PC-9 (cell line): ENCODE results near the gene SOCS7. TPM values are rescaled to one million over a fixed set of nuclear protein-coding genes. Genes with fewer than 3 reads are reported as not detected.

Experiments
- BruUV-seq: library from RNA; stranded (reverse); fragments of 400-500 nt; replicated peaks from 2 replicates; lab custom pipeline; 2021; lab: Mats Ljungman, UMichigan
- CTCF ChIA-PET: fragments of 300-600 bp; sonication (Branson Sonifier 250); formaldehyde crosslinking; loops from one replicate; lab custom pipeline; 2022; ENCODE audit warnings: antibody characterized with exemption; lab: Charles Lee
- POLR2A ChIA-PET: fragments of 300-600 bp; sonication (Branson Sonifier 250); formaldehyde crosslinking; loops from one replicate; lab custom pipeline; 2022; ENCODE audit warnings: antibody characterized with exemption; ENCODE audit not compliant: unreplicated experiment; lab: Charles Lee
- DNase-seq, 2 experiments: peaks; one replicate each; pipeline versions ENCODE4 v3.0.0 to v3.0.0-alpha.2; 2015 to 2022; ENCODE audit warnings: mixed read lengths in 1 of 2
- H2AFZ ChIP-seq: fragments of 200-600 bp; sonication (generic); 2 replicates; pipeline ENCODE4 v1.8.1; 2017; ENCODE audit warnings: antibody characterized with exemption
- H3F3A ChIP-seq: fragments of 200-600 bp; sonication (generic); 2 replicates; pipeline ENCODE4 v1.8.1; 2017; ENCODE audit warnings: antibody characterized with exemption, mild to moderate bottlenecking, low read depth; ENCODE audit not compliant: insufficient read depth
- H3K27ac ChIP-seq: fragments of 200-600 bp; sonication (generic); 2 replicates; pipeline ENCODE4 v1.6.1; 2016; ENCODE audit warnings: mixed run types
- H3K27me3 ChIP-seq: fragments of 200-600 bp; sonication (generic); 2 replicates; pipeline ENCODE4 v1.6.1; 2016; ENCODE audit warnings: low read depth, mixed run types; ENCODE audit not compliant: insufficient read depth
- H3K36me3 ChIP-seq: fragments of 200-600 bp; sonication (generic); 2 replicates; pipeline ENCODE4 v1.6.1; 2016; ENCODE audit warnings: low read depth, mixed run types
- H3K4me1 ChIP-seq: fragments of 200-600 bp; sonication (generic); replicated peaks from 2 replicates; pipeline ENCODE4 v1.6.1; 2016; ENCODE audit warnings: mixed run types; ENCODE audit not compliant: insufficient read depth
- H3K4me2 ChIP-seq: fragments of 200-600 bp; sonication (generic); 2 replicates; pipeline ENCODE4 v1.6.1; 2017; ENCODE audit warnings: mixed run types
- H3K4me3 ChIP-seq: fragments of 200-600 bp; sonication (generic); 2 replicates; pipeline ENCODE4 v1.6.1; 2016; ENCODE audit warnings: mixed run types
- H3K79me2 ChIP-seq: fragments of 200-600 bp; sonication (generic); 2 replicates; pipeline ENCODE4 v1.6.1; 2017; ENCODE audit warnings: low read depth, mixed run types
- H3K9me2 ChIP-seq: fragments of 200-600 bp; sonication (generic); 2 replicates; pipeline ENCODE4 v1.8.1; 2017; ENCODE audit warnings: mild to moderate bottlenecking; ENCODE audit not compliant: insufficient read depth
- H3K9me3 ChIP-seq: fragments of 200-600 bp; sonication (generic); 2 replicates; pipeline ENCODE4 v1.8.1; 2016; ENCODE audit warnings: low read depth; ENCODE audit not compliant: insufficient read depth
- H4K20me1 ChIP-seq: fragments of 200-600 bp; sonication (generic); 2 replicates; pipeline ENCODE4 v1.8.1; 2017; ENCODE audit not compliant: insufficient read depth
- CTCF ChIP-seq: fragments of 200-600 bp; sonication (generic); conservative IDR thresholded peaks from 2 replicates; pipeline ENCODE4 v1.6.1; 2017; ENCODE audit warnings: mixed run types, antibody characterized with exemption, mild to moderate bottlenecking, moderate library complexity
- EZH2 ChIP-seq: fragments of 200-600 bp; sonication (generic); IDR thresholded peaks from 2 replicates; pipeline ENCODE4 v1.8.0; 2017; ENCODE audit warnings: antibody characterized with exemption, low read depth
- intact Hi-C: fragments of 100-400 bp; cut with micrococcal nuclease; formaldehyde crosslinking; loops from one replicate; pipeline ENCODE4 v1.10.0; 2022; ENCODE audit not compliant: unreplicated experiment
- total RNA-seq: library from RNA; stranded (reverse); gene quantifications from 2 replicates; pipeline ENCODE4 v1.2.3, GENCODE V29; 2021

The SOCS7 gene
- total RNA-seq, 1 experiment from 2014 or later = 19.6 TPM

GRCh38 chr17:38345743-38346142 is 5.9 kb upstream of the SOCS7 start:
- Histone ChIP-seq H2AFZ (no peak overlapping the region), H3F3A (peaks cover 20% of the 10 kb centered on the region), H3K4me3 (no peak overlapping the region), H3K27ac (no peak overlapping the region), H3K9me3 (no peaks in the 10 kb centered on the region), H3K4me2 (no peak overlapping the region), H4K20me1 (no peaks in the 10 kb centered on the region), H3K79me2 (no peaks in the 10 kb centered on the region; the same call in 1 of the 2 replicates), H3K9me2 (no peaks in the 10 kb centered on the region), H3K27me3 (no peaks in the 10 kb centered on the region), H3K4me1 (peaks cover 3% of the 10 kb centered on the region; the same call in 1 of the 2 replicates), H3K36me3 (no peaks in the 10 kb centered on the region)
- TF ChIP-seq CTCF (no peak), EZH2 (no peak)
- intact Hi-C loops = no loop called here
- BruUV-seq = no TSS peak
- POLR2A ChIA-PET = no interaction called here
- CTCF ChIA-PET = interaction anchor here (0.5 kb wide), 1 partner anchor 86 kb away, joined by 3 read pairs; no protein-coding TSS in a partner anchor
- DNase-seq = no peak

DNA sequence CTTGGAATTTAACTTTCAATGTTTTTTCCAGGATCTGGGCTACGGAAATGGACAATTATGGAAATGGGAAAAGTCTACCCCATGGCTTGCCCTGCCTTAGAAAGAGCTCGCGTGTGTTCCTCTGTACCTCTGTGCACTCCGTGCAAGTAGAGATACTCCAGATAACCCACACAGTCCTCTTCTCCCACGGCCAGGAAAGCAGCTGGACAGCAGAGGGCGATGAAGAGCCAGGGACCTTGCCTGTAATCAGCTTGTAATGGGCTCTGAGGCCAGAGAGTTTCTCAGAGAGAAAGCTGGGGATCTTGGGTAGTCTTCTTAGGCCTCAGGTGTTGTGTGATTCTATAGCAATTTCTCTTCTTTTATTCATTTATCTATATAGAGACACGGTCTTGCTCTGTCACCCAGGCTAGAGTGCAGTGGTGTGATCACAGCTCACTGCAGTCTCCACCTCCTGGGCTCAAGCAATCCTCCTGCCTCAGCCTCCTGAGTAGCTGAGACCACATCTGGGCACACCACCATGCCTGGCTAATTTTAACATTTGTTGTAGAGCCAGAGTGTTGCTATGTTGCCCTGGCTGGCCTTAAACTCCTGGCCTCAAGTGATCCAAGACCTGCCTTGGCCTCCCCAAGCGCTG is 2.4 kb upstream of the SOCS7 start:
- no peaks in the 10 kb centered on the region for H3K27me3 ChIP-seq
- POLR2A ChIA-PET = interaction anchor here (0.6 kb wide), 1 partner anchor 48 kb away, joined by 4 read pairs; no protein-coding TSS in a partner anchor
- H3K27ac ChIP-seq = no peak overlapping the region
- no peak overlapping the region for H3K4me3 ChIP-seq
- no peak for TF ChIP-seq EZH2
- peak; percentile 88 for TF ChIP-seq CTCF
- CTCF ChIA-PET = interaction anchor here (0.6 to 2.9 kb wide), 14 partner anchors 10 to 318 kb away, joined by 3 to 36 read pairs (median 4); no protein-coding TSS in a partner anchor
- peaks cover 23% of the 10 kb centered on the region for H3K4me1 ChIP-seq
- no peaks in the 10 kb centered on the region for H3K9me2 ChIP-seq
- H4K20me1 ChIP-seq = peaks cover 12% of the 10 kb centered on the region; the same call in 1 of the 2 replicates
- intact Hi-C loops = loop anchor here (1.0 to 2.0 kb wide), 2 partner anchors 65 to 318 kb away; no protein-coding TSS in a partner anchor
- no peak overlapping the region for H2AFZ ChIP-seq
- no TSS peak for BruUV-seq
- no peaks in the 10 kb centered on the region for H3K9me3 ChIP-seq
- no peaks in the 10 kb centered on the region for H3K36me3 ChIP-seq
- DNase-seq = peak; percentile 61 to 78
- H3F3A ChIP-seq = peaks cover 14% of the 10 kb centered on the region
- peaks cover 14% of the 10 kb centered on the region for H3K79me2 ChIP-seq
- H3K4me2 ChIP-seq = no peak overlapping the region

DNA sequence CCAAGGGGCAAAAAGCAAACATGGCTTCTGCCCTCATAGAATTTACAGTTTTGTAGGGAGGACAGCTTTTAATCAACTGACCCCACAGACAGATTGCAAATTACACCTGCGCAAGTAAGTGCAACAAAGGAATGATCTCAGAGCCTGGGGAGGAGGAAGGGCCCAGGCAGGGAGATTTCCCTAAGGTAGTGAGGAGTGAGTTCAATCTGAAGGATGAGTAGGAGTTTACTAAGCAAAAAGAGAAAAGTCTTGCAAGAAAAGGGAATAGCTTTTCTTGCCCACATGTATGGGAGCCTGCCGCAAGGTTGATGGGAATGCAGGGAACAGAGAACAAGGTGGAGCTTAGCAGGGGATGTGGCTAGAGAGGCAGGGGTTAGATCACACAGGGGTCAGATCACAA is 1.6 kb upstream of the SOCS7 start:
- Histone ChIP-seq H3K4me1 (peaks cover 29% of the 10 kb centered on the region), H3K79me2 (peaks cover 22% of the 10 kb centered on the region), H4K20me1 (peaks cover 13% of the 10 kb centered on the region; the same call in 1 of the 2 replicates), H3K27ac (no peak overlapping the region), H3K9me3 (no peaks in the 10 kb centered on the region), H3F3A (peaks cover 14% of the 10 kb centered on the region), H3K27me3 (no peaks in the 10 kb centered on the region), H2AFZ (no peak overlapping the region), H3K4me2 (peak overlapping the region; percentile 86; the same call in 1 of the 2 replicates), H3K9me2 (no peaks in the 10 kb centered on the region), H3K36me3 (no peaks in the 10 kb centered on the region), H3K4me3 (no peak overlapping the region)
- CTCF ChIA-PET = interaction anchor here (0.5 to 2.9 kb wide), 8 partner anchors 12 to 318 kb away, joined by 3 to 36 read pairs (median 4); no protein-coding TSS in a partner anchor
- POLR2A ChIA-PET = no interaction called here
- TF ChIP-seq CTCF (no peak), EZH2 (no peak)
- no TSS peak for BruUV-seq
- intact Hi-C loops = no loop called here
- no peak for DNase-seq
